ENCODE results near the gene LRMDA. TPM values are rescaled to one million over a fixed set of nuclear protein-coding genes. Genes with fewer than 3 reads are reported as not detected.

Gene LRMDA
- total RNA-seq, 4 donors from 2014 or later = 7.3 to 20.1 (median 8.4) TPM

DNA sequence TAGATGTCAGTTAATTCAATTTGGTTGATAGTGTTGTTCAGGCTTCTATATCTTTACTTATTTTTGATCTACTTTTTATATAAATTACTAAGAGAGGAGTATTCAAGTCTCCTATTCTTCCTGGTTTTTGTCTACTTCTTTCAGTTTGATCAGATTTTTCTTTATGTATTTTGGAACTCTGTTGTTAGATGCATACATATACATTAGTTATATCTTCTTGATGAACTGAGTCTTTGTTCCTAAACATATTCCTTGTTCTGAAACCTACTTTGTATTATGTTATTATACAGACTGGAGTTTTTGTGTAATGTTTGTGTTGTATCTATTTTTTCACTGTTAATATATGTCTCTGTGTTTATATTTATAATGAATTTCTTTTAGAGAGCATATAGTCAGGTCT, 118.8 kb downstream of the LRMDA start:
- H3K27me3 ChIP-seq = no peaks in the 10 kb centered on the region
- no peak for ATAC-seq
- H3K36me3 ChIP-seq = no peaks in the 10 kb centered on the region
- no peak overlapping the region for H3K4me3 ChIP-seq
- no peak overlapping the region for H3K27ac ChIP-seq
- no peak for TF ChIP-seq CTCF (IDR thresholded peaks at IDR 0.05)
- TF ChIP-seq POLR2AphosphoS5 (IDR thresholded peaks at IDR 0.05) = no peak
- TF ChIP-seq POLR2A (IDR thresholded peaks at IDR 0.05) = no peak
- TF ChIP-seq EP300 (IDR thresholded peaks at IDR 0.05) = no peak
- H3K9me3 ChIP-seq = no peaks in the 10 kb centered on the region
- H3K4me1 ChIP-seq = peaks cover 0 to 22% (median 0%) of the 10 kb centered on the region in 3 donors

GRCh38 chr10:75552171-75552570, 120.7 kb downstream of the LRMDA start:
- WGBS, 2 donors (ENCODE audit: low coverage in 1 of 2) = 100% methylated on average over 1 of the region's 1 CpG
- no peak for ATAC-seq
- no peak overlapping the region for H3K4me3 ChIP-seq
- no peaks in the 10 kb centered on the region for H3K27me3 ChIP-seq
- H3K4me1 ChIP-seq = peaks cover 0 to 15% (median 0%) of the 10 kb centered on the region in 3 donors
- no peaks in the 10 kb centered on the region for H3K36me3 ChIP-seq
- TF ChIP-seq EP300 (IDR thresholded peaks at IDR 0.05) (no peak), POLR2A (IDR thresholded peaks at IDR 0.05) (no peak), POLR2AphosphoS5 (IDR thresholded peaks at IDR 0.05) (no peak), CTCF (IDR thresholded peaks at IDR 0.05) (no peak)
- no peak overlapping the region for H3K27ac ChIP-seq
- H3K9me3 ChIP-seq = no peaks in the 10 kb centered on the region

DNA sequence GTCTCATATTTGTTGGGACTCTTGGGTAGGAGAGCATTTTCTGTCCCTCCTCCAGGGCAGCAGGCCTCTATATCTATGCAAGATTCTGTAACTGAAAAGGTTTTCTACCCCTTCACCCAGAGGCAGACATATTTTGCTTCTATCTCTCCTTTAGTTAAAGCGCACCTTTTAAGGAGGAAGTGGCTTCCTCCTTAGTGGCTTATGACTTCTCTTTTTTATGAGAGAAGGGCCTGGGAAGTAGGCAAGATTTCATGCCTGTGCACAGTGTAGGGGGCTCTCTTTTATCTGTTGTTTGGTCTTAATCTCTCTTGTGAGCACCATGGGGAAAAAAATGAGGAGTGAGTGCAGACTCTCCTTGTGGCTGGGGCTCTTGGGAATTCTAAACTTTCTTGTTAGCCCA, 122.1 kb downstream of the LRMDA start:
- ATAC-seq = no peak
- 91% methylated on average over 1 of the region's 1 CpG; no CpG with 5 or more reads in 1 of the 2 donors for WGBS, 2 donors (ENCODE audit: low coverage in 1 of 2)

GRCh38 chr10:75555323-75555722, 123.9 kb downstream of the LRMDA start:
- Histone ChIP-seq H3K4me3 (no peak overlapping the region), H3K27me3 (no peaks in the 10 kb centered on the region), H3K9me3 (no peaks in the 10 kb centered on the region), H3K36me3 (no peaks in the 10 kb centered on the region), H3K4me1 (no peaks in the 10 kb centered on the region), H3K27ac (no peak overlapping the region)
- ATAC-seq = no peak
- no peak for TF ChIP-seq CTCF (IDR thresholded peaks at IDR 0.05)
- TF ChIP-seq POLR2AphosphoS5 (IDR thresholded peaks at IDR 0.05) = no peak
- no peak for TF ChIP-seq EP300 (IDR thresholded peaks at IDR 0.05)
- TF ChIP-seq POLR2A (IDR thresholded peaks at IDR 0.05) = no peak

More for the DNA sequence above, 122.1 kb downstream of the LRMDA start:
- H3K27ac ChIP-seq = no peak overlapping the region
- TF ChIP-seq POLR2A (IDR thresholded peaks at IDR 0.05) (no peak), EP300 (IDR thresholded peaks at IDR 0.05) (no peak), POLR2AphosphoS5 (IDR thresholded peaks at IDR 0.05) (no peak), CTCF (IDR thresholded peaks at IDR 0.05) (no peak)
- no peaks in the 10 kb centered on the region for H3K9me3 ChIP-seq
- H3K4me1 ChIP-seq = peaks cover 0 to 1% (median 0%) of the 10 kb centered on the region in 3 donors
- no peaks in the 10 kb centered on the region for H3K27me3 ChIP-seq
- no peak overlapping the region for H3K4me3 ChIP-seq
- H3K36me3 ChIP-seq = no peaks in the 10 kb centered on the region

DNA sequence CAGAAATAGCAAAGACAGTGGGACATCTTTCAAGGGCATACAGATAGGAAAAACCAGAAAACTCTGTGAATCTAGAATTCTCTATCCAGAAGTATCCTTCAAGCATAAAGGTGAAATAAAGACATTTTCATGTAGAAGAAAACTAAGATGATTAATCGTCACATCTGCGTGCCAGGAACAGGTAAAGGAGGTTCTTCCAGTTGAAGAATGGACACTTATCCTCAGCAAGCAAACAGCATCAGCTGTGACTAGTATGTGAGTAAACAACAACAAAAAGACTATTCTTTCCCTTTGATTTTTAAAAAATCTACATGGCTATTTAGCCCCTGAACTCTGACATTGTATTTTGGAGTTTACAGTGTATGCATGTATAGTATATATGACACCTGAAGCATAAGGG, 124.9 kb downstream of the LRMDA start:
- no peak for ATAC-seq
- Histone ChIP-seq H3K27me3 (no peaks in the 10 kb centered on the region), H3K4me3 (no peak overlapping the region), H3K27ac (no peak overlapping the region), H3K4me1 (no peaks in the 10 kb centered on the region), H3K36me3 (no peaks in the 10 kb centered on the region), H3K9me3 (no peaks in the 10 kb centered on the region)
- TF ChIP-seq EP300 (IDR thresholded peaks at IDR 0.05) (no peak), CTCF (IDR thresholded peaks at IDR 0.05) (no peak), POLR2A (IDR thresholded peaks at IDR 0.05) (no peak), POLR2AphosphoS5 (IDR thresholded peaks at IDR 0.05) (no peak)
- WGBS, 2 donors (ENCODE audit: low coverage in 1 of 2) = 46 to 50% methylated on average over 2 of the region's 2 CpGs
